Measurements from ENCODE around the gene ZSCAN26.

ZSCAN26 gene

DNA sequence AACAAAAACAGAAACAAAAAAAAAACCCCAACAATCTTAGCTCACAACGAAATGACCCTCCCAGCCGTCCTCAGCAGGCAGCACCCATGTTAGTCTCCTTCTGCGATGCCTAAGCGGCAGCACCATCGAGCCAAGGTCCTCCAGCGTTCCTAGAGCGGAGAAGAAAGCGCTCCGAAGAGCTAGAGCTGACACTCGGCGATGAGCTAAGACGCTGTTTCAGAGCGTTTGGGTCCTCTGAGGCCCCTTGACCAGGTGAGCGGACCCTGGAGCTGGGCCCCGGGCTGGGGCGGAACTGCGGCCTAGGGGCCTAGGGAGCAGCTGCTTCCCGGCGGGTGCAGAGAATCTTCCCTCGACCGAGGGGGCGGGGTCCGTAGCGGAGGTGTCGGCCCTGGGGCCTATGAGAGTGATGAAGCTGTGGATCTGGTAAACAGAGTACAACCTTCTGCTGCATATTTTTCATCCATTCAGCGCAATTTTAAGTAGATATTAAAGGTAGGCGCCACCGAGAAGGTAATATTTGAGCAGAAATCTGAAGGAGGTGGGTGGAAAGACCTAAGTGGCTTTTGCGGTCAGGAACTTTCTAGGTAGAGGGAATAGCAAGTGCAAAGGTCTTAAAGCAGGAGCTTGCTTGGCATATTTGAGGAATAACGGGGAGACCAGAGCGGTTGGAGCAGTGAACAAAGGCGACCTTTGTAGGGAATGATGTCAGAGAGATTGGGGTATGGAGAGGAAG lies at the start of gene ZSCAN26:
TSS of gene ZSCAN26 (plus strand) at position 182 of the 733 bp plus-strand sequence. CDS start 4,777 bp downstream, outside the sequence.
- peak; percentile 80 for DNase-seq

GRCh38 chr6:28217890-28218289 lies 49.1 kb upstream of the ZSCAN26 start:
- no peak for DNase-seq

DNA sequence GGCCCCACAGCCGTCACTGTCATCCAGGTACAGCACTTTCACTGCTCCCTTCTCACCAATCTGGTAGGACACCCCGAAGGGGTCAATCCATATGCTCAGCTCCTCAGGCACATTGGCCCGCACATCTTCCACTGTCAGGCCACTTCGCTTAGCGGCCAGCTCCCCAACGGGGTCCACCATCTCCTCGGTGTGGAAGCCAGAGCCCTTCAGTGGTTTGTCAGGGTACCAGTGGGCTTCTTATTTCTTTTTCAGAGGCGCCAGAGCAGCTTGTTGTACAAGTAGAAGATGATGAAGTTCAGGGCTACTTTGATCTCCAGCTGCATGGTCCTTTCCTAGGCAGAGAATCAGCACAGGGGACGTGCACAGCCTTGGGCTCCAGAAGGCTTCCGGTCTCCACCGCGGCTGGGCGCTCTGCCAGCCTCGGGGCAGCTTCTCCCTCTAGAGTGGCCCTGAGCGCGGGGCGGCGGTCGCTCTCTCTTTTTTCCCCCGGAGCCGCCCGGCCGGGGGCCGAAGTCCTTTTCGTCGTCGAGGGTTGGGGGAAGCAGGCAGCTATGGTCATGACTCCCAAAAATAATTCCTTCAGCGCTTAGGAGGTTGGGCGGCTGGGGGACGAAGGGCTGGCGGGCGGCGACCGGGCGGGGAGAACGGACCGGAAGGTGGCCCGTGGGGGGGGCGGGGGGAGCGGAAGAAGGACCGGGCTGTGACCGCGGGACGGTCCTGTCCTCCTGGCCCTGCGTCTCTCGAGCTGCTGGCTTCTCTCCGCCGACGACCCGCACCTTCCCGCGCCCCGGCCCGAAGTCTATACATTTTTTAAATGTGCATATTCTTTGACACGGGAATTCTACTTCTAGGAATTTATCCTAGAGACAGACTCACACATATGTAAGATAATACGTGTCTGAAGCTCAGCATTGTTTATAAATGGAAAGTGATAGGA lies 48.4 kb upstream of the ZSCAN26 start:
- peak; percentile 68 for DNase-seq

- no peak for DNase-seq
These were observed 46.4 kb upstream of the ZSCAN26 start for GRCh38 chr6:28220257-28221133.

- no peak for DNase-seq
These were observed 42.5 kb upstream of the ZSCAN26 start for GRCh38 chr6:28224131-28225055.

GRCh38 chr6:28225056-28225834 lies 41.7 kb upstream of the ZSCAN26 start, which contains the start of gene ZSCAN9:
TSS of gene ZSCAN9 (plus strand) at chr6:28225275. CDS start at chr6:28227085, 1,810 bp downstream.
- peak; percentile 90 for DNase-seq

- no peak for DNase-seq
These were observed 40.5 kb upstream of the ZSCAN26 start for GRCh38 chr6:28226460-28226859.

DNA sequence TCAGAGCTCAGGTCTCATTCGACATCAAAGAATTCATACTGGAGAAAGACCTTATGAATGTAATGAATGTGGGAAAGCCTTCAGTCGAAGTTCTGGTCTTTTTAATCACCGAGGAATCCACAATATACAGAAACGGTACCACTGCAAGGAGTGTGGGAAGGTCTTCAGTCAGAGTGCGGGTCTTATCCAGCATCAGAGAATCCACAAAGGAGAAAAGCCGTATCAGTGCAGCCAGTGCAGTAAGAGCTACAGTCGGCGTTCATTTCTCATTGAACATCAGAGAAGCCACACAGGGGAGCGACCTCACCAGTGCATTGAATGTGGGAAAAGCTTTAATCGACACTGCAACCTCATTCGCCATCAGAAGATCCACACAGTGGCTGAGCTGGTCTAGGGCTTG lies 34.2 kb upstream of the ZSCAN26 start:
- DNase-seq: no peak

- DNase-seq: no peak
These were observed 31.0 kb upstream of the ZSCAN26 start for GRCh38 chr6:28235912-28236452.

DNA sequence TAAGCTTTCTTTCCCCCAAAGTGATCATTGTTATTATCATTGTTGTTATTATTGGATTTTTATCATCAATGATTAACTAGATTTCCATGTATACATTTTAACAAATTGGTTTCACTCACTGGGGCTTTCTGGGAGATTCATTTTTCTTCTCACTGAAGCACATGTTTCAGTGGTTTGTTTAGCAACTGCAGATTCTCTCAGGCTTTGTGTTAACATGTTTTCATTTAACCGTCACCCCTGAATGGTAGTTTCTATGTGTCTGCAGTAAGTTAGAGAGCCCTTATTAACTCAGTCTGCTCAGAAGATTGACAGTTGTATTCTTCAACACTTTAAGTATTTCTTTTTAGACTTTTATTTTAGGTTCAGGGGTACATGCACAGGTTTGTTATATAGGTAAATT lies 27.3 kb upstream of the ZSCAN26 start:
- no peak for DNase-seq

DNA sequence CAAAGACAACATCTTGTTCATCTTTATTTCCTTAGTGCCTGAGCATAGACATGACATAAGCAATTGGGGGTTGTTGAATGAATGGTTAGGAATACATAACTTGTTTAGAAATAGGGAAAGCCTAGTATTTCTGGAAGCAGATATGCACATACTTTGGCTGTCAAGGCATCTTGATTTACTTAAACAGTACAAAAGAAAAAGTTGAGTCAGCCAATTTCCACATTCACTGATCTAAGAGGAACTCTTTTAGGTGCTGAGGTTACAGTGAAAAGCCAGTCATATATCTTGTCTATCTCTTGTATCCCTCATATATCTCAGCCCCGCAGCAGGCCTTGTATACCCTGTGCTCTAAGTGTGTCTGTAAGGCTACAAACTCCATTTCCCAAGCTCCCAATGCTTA lies 26.5 kb upstream of the ZSCAN26 start:
- no peak for DNase-seq

- no peak for DNase-seq
These were observed 23.0 kb upstream of the ZSCAN26 start for GRCh38 chr6:28243946-28244345.

DNA sequence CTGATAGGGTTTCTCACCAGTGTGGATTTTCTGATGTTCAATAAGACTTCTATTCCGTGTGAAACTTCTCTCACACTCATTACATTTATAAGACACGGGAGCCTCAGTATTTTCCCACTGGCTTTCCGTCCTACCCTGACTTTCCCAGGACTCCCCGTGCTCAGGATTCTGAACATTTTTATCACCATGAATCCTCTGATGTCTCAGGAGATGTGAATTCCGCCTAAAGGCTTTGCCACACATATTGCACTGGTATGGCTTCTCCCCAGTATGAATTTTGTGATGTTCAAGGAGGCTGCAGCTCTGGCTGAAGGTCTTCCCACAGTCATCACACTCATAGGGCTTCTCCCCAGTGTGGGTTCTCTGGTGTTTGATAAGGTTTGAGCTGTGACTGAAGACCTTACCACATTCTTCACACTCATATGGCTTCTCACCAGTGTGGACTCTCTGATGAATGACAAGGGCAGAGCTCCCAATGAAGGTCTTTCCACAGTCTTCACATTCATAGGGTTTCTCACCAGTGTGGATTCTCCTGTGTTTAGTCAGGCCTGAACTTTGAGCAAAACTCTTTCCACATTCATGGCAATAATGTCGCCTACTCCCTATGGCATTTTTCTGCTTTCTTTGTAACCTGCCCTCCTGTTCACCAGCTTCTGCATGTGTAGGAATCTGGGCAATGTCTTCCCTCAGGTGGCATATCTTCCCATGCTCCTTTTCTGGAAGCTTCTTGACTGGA lies 21.6 kb upstream of the ZSCAN26 start:
- DNase-seq: no peak

DNA sequence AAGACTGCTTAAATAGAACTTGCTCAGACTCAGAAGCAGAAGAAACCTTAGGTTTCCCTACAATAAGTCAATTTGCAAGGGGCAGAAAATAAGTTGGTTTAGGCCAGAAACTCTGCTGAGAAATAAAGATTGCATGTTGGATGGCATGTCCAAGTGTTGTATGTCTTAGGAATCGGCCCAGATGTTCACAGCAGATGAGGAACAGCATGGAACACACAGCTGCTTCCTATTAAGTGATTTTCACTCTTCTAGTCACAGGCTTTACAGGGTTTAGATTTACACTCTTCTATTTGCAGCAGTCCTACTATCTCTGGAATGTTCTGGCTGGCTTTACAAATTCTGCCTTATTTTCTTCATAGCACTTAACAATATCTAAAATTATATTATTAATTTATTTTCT lies 18.0 kb upstream of the ZSCAN26 start:
- no peak for DNase-seq

GRCh38 chr6:28250747-28251146 lies 16.2 kb upstream of the ZSCAN26 start:
- DNase-seq: no peak

DNA sequence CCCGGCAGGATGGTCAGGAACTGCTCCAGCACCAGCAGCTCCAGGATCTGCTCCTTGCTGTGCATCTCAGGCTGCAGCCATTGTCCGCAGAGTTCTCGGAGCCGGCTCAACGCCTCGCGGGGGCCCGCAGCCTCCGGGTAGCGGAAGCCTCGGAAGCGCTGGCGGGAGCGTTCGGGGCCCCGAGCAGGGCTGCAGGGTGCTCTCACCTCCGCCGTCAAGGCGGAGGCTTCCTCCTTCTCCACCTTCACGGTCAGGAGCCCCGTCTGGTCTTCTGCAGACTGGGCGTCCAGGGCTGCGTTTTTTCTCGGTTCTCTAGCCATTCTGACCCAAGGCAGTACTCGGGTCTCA lies 15.3 kb upstream of the ZSCAN26 start:
- DNase-seq: no peak

DNA sequence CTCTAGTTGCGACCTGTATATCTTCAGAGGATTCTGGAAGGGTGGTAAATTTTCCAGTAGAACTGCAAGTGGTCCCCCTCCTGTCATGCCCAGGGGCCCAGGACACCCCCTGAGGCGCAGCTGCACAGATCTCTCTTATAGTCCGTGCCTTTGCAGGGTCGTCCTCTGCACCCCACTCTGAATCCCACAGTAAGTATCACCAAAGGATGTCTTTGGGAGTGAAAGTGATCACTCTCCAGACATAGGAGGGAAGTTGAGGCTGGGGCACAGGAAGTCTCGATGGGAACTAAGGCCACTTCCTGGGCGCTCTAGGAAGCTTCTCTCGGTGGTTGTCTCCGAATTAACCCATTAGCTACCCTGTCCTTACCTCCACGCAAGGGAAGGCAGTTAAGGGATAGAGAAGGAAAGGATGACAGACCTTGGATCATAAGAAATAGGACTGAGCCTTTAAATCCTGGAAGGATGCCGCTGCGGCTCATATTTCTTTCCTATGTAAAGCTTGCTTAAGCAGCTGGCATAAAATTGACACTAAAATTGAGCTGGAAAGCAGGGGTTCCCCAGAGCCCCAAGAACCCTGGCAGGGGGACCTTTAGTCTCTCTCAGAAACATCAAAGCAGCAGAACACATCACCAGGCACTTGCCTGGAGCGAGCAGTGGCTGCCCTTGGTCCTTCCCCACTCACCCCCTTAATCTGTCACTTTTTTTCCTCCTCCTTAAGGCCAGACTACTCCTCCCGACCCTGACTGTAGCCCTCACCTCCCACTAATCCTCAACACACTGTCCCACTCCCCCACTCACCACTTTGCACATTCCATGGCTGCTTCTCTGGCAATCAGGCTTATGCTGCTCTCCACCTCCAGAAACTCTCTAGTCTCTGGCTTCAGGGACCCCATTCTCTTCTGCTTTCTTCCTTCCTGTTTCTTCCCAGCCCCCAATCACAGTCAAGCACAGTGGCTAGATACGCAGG lies 14.7 kb upstream of the ZSCAN26 start, which contains the start of gene ZKSCAN4:
TSS of gene ZKSCAN4 (minus strand) at position 261 of the 967 bp plus-strand sequence. CDS start 289 bp downstream, outside the sequence.
- DNase-seq: peak; percentile 82

DNA sequence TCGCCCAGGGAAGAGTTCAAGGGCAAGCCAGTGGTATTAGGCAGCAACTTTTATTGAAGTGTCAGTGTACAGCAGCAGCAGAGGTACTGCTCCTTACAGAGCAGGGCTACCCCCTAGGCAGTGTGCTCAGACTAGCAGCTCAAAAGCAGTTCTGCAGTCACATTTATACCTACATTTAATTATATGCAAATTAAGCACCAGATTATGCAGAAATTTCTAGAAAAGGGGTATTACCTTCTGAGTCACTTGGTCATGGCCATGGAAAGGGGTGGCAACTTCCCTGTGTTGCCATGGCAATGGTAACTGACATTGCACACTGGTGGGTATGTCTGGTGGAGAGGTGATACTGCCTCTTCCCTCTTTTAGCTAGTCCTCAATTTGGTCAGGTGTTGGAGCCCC lies 12.8 kb upstream of the ZSCAN26 start:
- DNase-seq: no peak

- no peak for DNase-seq
These were observed 9.9 kb upstream of the ZSCAN26 start for GRCh38 chr6:28257042-28257441.
